ENCODE data around the gene TADA2A.
A peak's percentile ranks its signal among the peaks of the same experiment; 100 is the strongest.

Gene TADA2A

GRCh38 chr17:37406635-37407461 lies at the start of gene TADA2A, which contains the start of gene ACACA:
TADA2A (plus strand) TSS chr17:37406886; CDS start chr17:37411366, 4,480 bp downstream.
ACACA (minus strand) TSS chr17:37406836; CDS start chr17:37406299, 537 bp downstream.
- no peak for TF ChIP-seq CTCF (IDR thresholded peaks at IDR 0.05; ENCODE audit: low read depth, low read length)
- DNase-seq (ENCODE audit: extremely low read depth, low read depth): peak; percentile 49

- no peak for DNase-seq (ENCODE audit: extremely low read depth, low read depth)
- TF ChIP-seq CTCF (IDR thresholded peaks at IDR 0.05; ENCODE audit: low read depth, low read length): no peak
Measured at GRCh38 chr17:37358098-37358829, 48.4 kb upstream of the TADA2A start.

DNA sequence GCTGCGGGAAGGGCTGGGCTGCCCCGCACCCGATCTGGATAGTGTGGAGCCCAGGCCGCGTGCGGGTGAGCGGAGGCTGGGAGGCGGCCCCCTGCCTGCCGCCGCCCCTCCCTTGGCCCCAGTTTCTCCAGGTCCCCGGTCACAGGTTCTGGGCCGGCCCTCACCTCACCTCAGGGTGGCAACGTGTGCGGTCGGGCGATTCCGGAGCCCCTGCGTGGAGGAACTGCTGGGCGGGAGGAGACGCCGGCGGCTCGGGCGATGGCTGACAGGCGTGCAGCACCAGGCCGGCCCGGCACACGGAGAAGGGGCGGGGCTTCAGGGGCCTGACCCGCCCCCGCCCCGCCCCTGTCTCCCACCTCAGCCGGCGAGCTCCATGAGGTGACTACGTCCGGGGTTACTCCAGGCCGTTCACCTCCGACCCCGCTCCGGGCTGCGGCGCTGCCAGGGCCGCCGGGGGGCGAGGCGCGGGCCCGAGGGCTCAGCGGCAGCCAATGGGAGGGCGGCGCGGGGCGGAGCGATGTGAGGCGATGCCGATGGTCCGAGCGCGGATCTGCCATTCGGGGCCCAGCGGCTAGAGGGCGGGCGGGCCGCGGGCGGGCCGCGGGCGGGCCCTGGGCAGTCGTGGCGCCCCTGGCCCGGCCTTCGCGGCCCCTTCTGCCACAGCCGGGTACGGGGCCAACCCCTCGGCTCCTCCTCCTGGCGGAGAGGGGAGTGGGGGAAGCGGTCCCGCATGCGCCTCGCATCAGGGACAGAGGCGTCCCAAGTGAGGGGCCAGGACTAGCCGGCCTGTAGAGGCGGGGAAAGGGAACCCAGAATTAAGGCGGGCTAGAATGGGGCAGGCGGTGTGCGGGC lies 47.6 kb upstream of the TADA2A start:
- no peak; the same call in 1 of the 2 replicates for TF ChIP-seq CTCF (IDR thresholded peaks at IDR 0.05; ENCODE audit: low read depth, low read length)
- DNase-seq (ENCODE audit: extremely low read depth, low read depth): peak; percentile 80

- no peak for DNase-seq (ENCODE audit: extremely low read depth, low read depth)
- no peak for TF ChIP-seq CTCF (IDR thresholded peaks at IDR 0.05; ENCODE audit: low read depth, low read length)
Measured at GRCh38 chr17:37359682-37360188, 47.0 kb upstream of the TADA2A start.

- TF ChIP-seq CTCF (IDR thresholded peaks at IDR 0.05; ENCODE audit: low read depth, low read length): no peak
- DNase-seq (ENCODE audit: extremely low read depth, low read depth): no peak
Measured at GRCh38 chr17:37360632-37361031, 46.1 kb upstream of the TADA2A start.

DNA sequence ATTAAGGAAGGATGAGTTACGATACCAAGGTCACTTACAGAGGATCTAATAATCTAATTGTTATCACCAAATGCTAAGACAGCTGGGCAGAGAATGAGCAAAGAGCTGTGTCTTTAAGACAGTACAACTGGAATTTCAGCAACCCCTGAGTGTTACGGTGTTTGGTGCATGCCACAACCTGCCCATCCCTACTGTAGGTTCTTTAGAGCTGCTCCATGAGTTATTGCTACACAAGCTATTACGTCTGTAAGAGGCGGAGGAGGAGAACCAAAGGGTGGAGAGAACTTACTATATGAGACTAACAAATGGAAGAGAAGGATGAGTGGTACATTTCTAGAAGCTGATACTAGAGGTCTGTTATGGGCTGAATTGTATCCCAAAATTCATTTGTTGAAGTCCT lies 45.1 kb upstream of the TADA2A start:
- no peak for DNase-seq (ENCODE audit: extremely low read depth, low read depth)
- no peak for TF ChIP-seq CTCF (IDR thresholded peaks at IDR 0.05; ENCODE audit: low read depth, low read length)
